Heart right ventricle (tissue), 16 donors: ENCODE results near the gene PHLPP1. TPM values are rescaled to one million over a fixed set of nuclear protein-coding genes. Genes with fewer than 3 reads are reported as not detected.

Experiments used
- ATAC-seq, 8 donors: fragments of 200-7000 bp; cut with Tn5 transposase; one replicate each; pipeline ENCODE4 v1.9.1; 2020; ENCODE audit warnings: mild to moderate bottlenecking in 8 of 8, moderate library complexity in 8 of 8, moderate number of reproducible peaks in 1 of 8
- DNase-seq, 2 donors: peaks; one replicate each; pipeline ENCODE4 v3.0.0-alpha.2; 2020
- H3K27ac ChIP-seq, 10 donors: fragments of 200-600 bp; sonication (generic) in 2 of 10; one replicate each; pipeline versions ENCODE4 v1.5.0 to v1.8.0; 2020 to 2022; ENCODE audit warnings: mild to moderate bottlenecking in 3 of 10
- H3K27me3 ChIP-seq, 7 donors: fragments of 200-600 bp; one replicate each; pipeline ENCODE4 v1.8.0; 2021 to 2022; ENCODE audit warnings: mild to moderate bottlenecking in 2 of 7
- H3K36me3 ChIP-seq, 9 donors: fragments of 200-600 bp; sonication (generic) in 1 of 9; one replicate each; pipeline versions ENCODE4 v1.5.0 to v1.8.0; 2020 to 2022; ENCODE audit warnings: mild to moderate bottlenecking in 2 of 9
- H3K4me1 ChIP-seq, 9 donors: fragments of 200-600 bp; sonication (generic) in 1 of 9; one replicate each; pipeline versions ENCODE4 v1.5.0 to v1.8.0; 2020 to 2022; ENCODE audit warnings: mild to moderate bottlenecking in 4 of 9
- H3K4me3 ChIP-seq, 10 donors: fragments of 200-600 bp; sonication (generic) in 2 of 10; one replicate each; pipeline versions ENCODE4 v1.5.0 to v1.8.0; 2020 to 2022; ENCODE audit warnings: mild to moderate bottlenecking in 7 of 10, moderate library complexity in 2 of 10
- H3K9me3 ChIP-seq, 11 donors: fragments of 200-600 bp in 10 of 11; sonication (generic) in 2 of 11; one replicate each; pipeline versions ENCODE4 v1.5.0 to v1.8.0; 2013 to 2022; ENCODE audit warnings: mild to moderate bottlenecking in 2 of 11, control low read depth in 1 of 11, moderate library complexity in 1 of 11
- WGBS, 2 donors: extraction: QIAGEN DNeasy Blood & Tissue Kit; methylation state at CpG; one replicate each; pipeline ENCODE4 v1.1.7; 2013; ENCODE audit warnings: inconsistent platforms in 1 of 2; 5-methylcytosine and 5-hydroxymethylcytosine counted together
- intact Hi-C, 10 donors: fragments of 100-400 bp; cut with DNase I; formaldehyde crosslinking; loops; one replicate each; pipeline versions ENCODE4 v1.11.1 to v1.14.2; 2022
- polyA plus RNA-seq, 2 donors: library from polyadenylated mRNA; stranded (reverse); fragments of 200-250 nt; gene quantifications; one replicate each; pipeline ENCODE4 v1.2.3, GENCODE V29; 2013
- total RNA-seq, 10 donors: library from RNA; stranded (reverse); fragmentation: NEBNext Ultra II Directional in 3 of 10; extraction: Animal tissue kit (Norgen Biotek cat#: 25700) in 3 of 10; gene quantifications; one replicate each; pipeline versions ENCODE4 v1.2.1 to v1.2.4, GENCODE V29; 2021 to 2023
- TF ChIP-seq, protein P1 (sequence below), 9 donors: fragments of 200-600 bp; sonication (generic) in 2 of 9; IDR thresholded peaks; one replicate each; pipeline versions ENCODE4 v1.5.0 to v1.8.0; 2021 to 2022; ENCODE audit warnings: antibody characterized with exemption in 9 of 9, mild to moderate bottlenecking in 5 of 9, moderate library complexity in 1 of 9
- donor health status: Arrhythmogenic right ventricular cardiomyopathy.
- donor health status: ischemic (EF 13 %, LVEDD 7.1; RV severe dilation, severe dysfunction).
- donor health status: healthy with polysubstance abuse.
- donor health status: DM: no; HTN: yes; CAD: no.
- donor health status: DM: no; HTN: no; CAD: no.
- donor health status: ischemic (EF 25% LVEDD 6.9; RV normal size, moderate dysfunction).
- donor health status: ischemic (EF 25% LVEDD 5.7; RV mildly dilated, moderate dysfunction).
- donor health status: healthy.
- donor health status: DM: yes; HTN: yes; CAD: no.
- donor health status: Ischemic cardiomyopathy.
- donor health status: ischemic (EF 35%, LVEDD 5.7; RV mildly dilated, moderate dysfunction).
- donor health status: nonischemic (EF 11% LVEDD 7.7; RV severe dilation, severe dysfunction).
- donor health status: DM: yes; HTN: yes; CAD: no.
- donor health status: PGD.
- donor health status: ischemic (EF 29% LVEDD 5.4; RV normal size, mild dysfunction).
- donor health status: nonischemic (EF 23%, LVEDD 6.1; RV moderate dilation, normal function).

The PHLPP1 gene
- total and polyA plus RNA-seq, 12 donors, result 1.8 to 10.7 (median 8.0) TPM

DNA sequence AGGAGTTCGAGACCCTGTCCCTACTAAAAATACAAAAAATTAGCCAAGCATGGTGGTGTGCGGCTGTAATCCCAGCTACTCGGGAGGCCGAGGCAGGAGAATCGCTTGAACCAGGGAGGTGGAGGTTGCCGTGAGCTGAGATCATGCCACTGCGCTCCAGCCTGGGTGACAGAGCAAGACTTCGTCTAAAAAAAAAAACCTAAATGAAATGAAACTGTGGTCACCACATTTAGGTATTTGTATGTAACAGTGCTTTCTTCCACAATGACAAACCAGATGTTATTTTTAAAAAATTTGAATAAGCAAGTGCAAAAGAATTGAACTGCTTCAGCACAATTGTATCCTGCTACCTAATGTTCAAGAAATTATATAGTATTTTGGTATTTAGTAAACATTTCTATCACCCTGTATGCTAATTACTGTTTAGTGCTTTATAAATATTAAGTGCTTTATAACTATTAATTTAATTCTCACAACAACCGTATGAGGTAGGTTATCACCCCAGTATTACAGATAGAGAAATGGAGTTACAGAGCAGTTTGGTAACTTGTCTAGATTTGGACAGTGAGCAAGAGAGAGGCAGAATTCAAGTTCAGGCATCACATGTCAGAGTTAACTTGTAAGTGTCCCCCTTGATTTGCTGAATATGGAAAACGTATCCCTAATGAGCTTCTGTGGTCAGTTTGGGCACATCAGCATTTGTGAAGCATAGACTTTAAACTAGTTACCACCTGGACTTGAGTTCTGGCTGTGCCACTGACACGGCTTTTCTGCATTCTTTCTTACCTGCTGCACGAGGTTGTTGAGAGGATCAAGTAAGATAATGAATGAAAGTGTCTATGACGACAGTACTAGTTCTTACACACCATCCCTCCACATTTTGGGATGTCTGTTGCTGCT lies 14.4 kb downstream of the PHLPP1 start:
- ATAC-seq, result no peak
- H3K9me3 ChIP-seq, result peaks cover 0 to 16% (median 7%) of the 10 kb centered on the region in 11 donors
- 94 to 95% methylated on average over 13 of the region's 13 CpGs for WGBS, 2 donors
- DNase-seq, result no peak
- no peaks in the 10 kb centered on the region for H3K27me3 ChIP-seq
- no peak overlapping the region for H3K4me3 ChIP-seq
- TF ChIP-seq, protein P1, sequence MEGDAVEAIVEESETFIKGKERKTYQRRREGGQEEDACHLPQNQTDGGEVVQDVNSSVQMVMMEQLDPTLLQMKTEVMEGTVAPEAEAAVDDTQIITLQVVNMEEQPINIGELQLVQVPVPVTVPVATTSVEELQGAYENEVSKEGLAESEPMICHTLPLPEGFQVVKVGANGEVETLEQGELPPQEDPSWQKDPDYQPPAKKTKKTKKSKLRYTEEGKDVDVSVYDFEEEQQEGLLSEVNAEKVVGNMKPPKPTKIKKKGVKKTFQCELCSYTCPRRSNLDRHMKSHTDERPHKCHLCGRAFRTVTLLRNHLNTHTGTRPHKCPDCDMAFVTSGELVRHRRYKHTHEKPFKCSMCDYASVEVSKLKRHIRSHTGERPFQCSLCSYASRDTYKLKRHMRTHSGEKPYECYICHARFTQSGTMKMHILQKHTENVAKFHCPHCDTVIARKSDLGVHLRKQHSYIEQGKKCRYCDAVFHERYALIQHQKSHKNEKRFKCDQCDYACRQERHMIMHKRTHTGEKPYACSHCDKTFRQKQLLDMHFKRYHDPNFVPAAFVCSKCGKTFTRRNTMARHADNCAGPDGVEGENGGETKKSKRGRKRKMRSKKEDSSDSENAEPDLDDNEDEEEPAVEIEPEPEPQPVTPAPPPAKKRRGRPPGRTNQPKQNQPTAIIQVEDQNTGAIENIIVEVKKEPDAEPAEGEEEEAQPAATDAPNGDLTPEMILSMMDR (IDR thresholded peaks at IDR 0.05), result no peak
- intact Hi-C loops, result loop anchor here in 4 of 10 donors (10.0 kb wide), 4 partner anchors 45 to 135 kb away; no protein-coding TSS in a partner anchor
- peaks cover 0 to 5% (median 0%) of the 10 kb centered on the region in 9 donors for H3K4me1 ChIP-seq
- H3K36me3 ChIP-seq, result no peaks in the 10 kb centered on the region
- H3K27ac ChIP-seq, result no peak overlapping the region

DNA sequence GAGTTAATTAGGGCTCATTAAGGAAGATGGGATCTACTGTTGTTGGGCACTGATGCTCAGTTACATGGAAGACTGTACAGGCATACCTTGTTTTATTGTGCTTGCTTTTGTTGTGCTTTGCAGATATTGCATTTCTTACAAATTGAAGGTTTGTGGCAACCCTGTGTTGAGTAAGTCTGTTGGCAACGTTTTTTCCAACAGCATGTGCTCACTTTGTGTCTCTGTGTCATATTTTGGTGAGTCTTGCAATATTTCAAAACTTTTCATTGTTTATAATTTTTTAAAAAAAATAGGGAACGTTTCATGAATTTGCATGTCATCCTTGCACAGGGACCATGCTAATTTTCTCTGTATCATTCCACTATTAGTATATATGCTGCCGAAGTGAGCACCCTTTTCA lies 15.6 kb downstream of the PHLPP1 start:
- WGBS, 2 donors, result 90 to 93% methylated on average over 3 of the region's 3 CpGs
- Histone ChIP-seq H3K27ac (no peak overlapping the region), H3K4me1 (peaks cover 0 to 3% (median 0%) of the 10 kb centered on the region in 9 donors), H3K9me3 (peaks cover 0 to 16% (median 7%) of the 10 kb centered on the region in 11 donors), H3K36me3 (no peaks in the 10 kb centered on the region), H3K27me3 (no peaks in the 10 kb centered on the region), H3K4me3 (no peak overlapping the region)
- intact Hi-C loops, result loop anchor here in 1 of 10 donors (10.0 kb wide), 1 partner anchor 134 kb away; no protein-coding TSS in a partner anchor
- no peak for DNase-seq
- no peak for ATAC-seq
- TF ChIP-seq, protein P1 (IDR thresholded peaks at IDR 0.05), result no peak

DNA sequence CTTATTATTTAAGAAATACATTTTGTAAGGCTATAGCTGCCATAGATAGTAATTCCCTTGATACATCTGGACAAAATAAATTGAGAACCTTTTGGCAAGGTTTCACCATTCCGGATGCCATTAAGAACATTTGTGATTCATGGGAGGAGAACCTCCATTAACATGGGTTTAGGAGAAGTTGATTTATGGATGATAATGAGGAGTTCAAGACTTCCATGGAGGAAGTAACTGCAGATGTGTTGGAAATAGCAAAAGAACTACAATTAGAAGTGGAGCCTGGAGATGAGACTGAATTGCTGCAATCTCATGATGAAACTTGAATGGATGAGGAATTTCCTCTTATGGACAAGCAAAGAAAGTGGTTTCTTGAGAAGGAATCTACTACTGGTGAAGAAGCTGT lies 17.3 kb downstream of the PHLPP1 start:
- intact Hi-C loops, result loop anchor here in 1 of 10 donors (10.0 kb wide), 1 partner anchor 132 kb away; no protein-coding TSS in a partner anchor
- no peak for DNase-seq
- H3K4me1 ChIP-seq, result peaks cover 0 to 6% (median 0%) of the 10 kb centered on the region in 9 donors
- H3K9me3 ChIP-seq, result peaks cover 0 to 16% (median 7%) of the 10 kb centered on the region in 11 donors
- no peak for ATAC-seq
- TF ChIP-seq, protein P1 (IDR thresholded peaks at IDR 0.05), result no peak
- 97 to 98% methylated on average over 1 of the region's 1 CpG for WGBS, 2 donors
- H3K36me3 ChIP-seq, result no peaks in the 10 kb centered on the region
- H3K4me3 ChIP-seq, result no peak overlapping the region
- no peaks in the 10 kb centered on the region for H3K27me3 ChIP-seq
- no peak overlapping the region for H3K27ac ChIP-seq

DNA sequence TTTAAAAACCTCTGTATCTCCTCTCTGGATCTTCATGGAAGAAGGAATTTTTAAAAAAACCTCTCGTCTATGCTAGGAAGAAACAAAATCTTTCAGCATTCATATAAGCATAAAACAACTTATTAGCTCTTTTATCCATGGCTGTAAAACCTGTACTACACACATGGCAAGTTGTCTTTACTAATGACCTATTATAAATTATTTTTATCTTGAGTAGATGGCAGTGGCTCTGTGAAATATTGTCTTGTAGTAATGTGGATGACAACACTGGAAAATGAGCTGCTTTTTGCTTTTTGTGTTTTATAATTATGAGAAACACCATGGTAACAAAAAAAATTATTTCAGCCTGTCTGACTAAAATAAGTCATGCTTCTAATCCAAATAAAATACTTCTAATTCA lies 18.9 kb downstream of the PHLPP1 start:
- DNase-seq (no peak), ATAC-seq (no peak)
- intact Hi-C loops, result loop anchor here in 1 of 10 donors (10.0 kb wide), 1 partner anchor 131 kb away; no protein-coding TSS in a partner anchor
- Histone ChIP-seq H3K27me3 (no peaks in the 10 kb centered on the region), H3K27ac (no peak overlapping the region), H3K4me1 (peaks cover 0 to 22% (median 0%) of the 10 kb centered on the region in 9 donors), H3K4me3 (no peak overlapping the region), H3K36me3 (no peaks in the 10 kb centered on the region), H3K9me3 (peaks cover 0 to 16% (median 7%) of the 10 kb centered on the region in 11 donors)
- WGBS, 2 donors, result 82 to 84% methylated on average over 1 of the region's 1 CpG
- TF ChIP-seq, protein P1 (IDR thresholded peaks at IDR 0.05), result no peak
